Ecto neural progenitor cell (in vitro differentiated cells): ENCODE results near the gene YWHAH.

Experiments used
- DNase-seq: peaks from one replicate; pipeline ENCODE4 v3.0.0-alpha.2; 2018; ENCODE audit warnings: low spot score

YWHAH gene

DNA sequence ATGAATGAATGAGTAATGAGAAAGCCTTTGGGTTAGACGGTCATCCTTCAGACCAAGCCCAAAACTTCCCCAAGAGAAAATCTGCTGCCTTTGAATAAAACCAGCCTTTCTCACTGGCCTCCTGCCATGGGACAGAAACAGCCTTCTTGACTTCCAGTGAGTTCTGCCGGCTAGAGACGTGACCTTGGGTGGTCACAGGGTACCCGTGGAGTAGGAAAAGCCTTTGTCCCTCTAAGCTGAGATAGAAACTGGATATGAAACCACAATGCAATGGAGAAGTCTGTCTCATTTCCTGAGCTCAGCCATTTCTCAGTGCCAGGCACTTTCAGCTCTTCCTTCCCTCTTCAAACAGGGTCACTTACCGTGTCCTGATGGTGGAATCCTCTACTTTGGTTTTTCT is 21.2 kb upstream of the YWHAH start:
- no peak for DNase-seq

DNA sequence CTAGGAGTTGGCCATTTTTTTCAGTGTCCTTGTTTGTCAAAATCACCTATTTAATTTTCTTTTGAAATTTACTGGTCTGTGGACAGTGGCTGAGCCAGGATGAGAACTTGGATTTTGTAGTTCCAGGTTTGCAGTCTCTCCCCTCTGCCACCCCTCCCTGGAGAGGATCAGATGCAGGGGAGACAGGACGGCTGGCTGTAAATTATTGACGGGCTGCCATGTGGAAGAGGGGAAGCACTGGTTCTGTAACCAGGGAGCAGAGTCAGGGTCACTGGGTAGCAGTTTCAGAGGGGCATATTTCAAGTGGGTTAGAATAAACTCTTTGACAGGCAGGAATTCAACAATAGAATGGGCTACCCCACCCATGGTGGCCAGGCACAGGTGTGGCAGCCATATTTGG is 20.6 kb upstream of the YWHAH start:
- DNase-seq: no peak

DNA sequence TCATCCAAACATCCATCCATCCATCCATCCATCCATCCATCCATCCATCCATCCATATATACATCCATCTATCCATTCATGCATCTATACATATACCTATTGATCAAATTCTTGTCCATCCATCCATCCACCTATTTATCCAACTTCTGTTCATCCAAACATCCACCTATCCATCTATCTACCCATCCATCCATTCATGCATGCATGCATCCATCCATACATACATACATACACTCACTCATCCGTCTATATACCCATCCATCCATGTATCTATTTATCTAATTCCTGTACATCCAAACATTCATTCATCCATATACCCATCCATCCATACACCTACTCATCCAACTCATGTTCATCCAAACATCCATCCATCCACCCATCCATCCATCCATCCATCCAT is 19.3 kb upstream of the YWHAH start:
- no peak for DNase-seq

DNA sequence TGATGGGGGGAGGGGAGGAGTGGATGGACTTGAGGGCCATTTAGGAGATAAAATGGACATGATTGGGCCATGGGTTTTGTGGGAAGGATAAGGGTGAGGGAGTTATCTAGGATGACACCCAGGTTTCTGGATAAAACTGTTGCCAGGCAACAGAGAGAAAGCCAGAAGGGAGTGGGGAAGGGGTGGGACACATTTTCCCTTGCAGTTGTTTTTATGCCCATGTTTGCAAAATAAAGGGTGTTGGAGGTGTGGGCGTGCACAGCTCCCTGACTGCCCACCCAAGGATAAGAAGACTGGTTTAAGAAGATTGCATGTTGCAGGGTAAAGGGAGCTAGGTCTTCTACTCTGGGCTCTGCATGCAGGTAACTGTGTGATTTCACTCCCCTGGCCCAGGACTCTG is 18.3 kb upstream of the YWHAH start:
- DNase-seq: no peak

DNA sequence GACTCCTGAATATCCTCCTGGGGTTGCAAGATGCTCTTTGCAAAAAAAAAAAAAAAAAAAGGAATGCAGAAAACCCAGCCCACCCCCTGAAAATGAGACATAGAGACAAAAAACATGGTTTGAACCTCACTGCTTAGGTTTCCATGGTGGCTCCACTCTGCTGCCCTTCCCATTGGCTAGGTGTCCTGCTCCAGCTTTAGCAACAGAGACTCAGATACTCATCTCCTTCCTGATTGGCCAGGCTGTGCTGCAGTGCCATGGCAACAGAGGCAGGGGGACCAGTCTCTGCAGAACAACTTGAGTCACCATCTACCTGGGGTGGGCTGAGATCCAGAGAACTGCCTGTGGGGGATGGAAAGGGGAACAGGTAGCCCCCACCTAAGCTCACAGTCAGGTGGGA is 17.4 kb upstream of the YWHAH start:
- DNase-seq: no peak

DNA sequence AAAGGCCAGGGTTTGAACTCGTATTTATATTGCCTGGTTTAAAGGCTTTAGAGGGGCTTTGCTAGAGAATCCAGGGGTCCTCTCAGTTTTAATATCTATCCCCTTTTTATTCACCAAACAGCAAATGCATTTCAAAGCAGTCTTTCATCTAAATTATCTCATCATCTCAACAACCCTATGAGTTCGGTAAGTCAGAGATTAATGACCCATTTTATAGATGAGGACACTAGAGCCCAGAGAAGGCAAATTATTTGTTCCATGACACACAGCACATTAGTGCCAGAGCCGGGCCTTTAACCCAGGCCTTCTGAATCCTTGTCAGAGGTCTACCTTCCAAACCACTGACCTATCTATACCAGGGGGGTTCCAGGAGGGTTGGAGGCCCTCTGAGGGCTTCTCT is 16.8 kb upstream of the YWHAH start:
- no peak for DNase-seq

DNA sequence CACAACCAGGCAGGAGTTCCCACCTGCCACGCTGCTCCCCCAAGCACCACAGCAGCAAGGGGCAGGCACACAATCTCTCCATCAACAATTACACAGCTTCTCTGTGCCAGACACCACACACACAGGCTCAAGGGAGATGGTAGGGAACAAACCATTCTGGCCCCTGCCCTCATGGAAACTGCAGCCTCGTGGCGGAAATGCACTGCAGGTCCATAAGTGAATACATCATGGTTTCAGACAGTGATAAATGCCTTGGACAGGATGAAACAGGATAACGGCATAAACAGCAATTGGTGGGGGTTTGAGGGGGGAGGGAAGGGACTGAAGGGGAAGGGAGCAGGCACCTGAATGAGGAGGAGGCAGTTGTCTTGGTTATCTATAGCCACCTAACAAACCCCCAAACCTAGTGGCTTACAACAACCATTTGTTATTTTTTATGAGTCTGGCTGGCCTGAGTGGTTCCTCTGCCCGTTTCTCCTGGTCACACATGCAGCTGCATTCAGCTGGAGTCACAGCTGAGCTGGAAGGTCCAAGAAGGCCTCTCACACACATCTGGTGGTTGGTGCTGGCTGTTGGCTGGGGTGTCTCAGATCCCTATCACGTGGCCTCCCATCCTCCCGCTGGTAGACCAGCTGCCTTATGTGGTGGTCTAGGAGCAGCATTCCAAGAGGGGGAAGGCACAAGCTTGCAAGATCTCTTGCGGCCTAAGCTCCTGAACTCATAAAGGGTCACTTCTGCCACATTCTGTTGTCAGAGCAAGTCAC is 15.0 kb upstream of the YWHAH start:
- DNase-seq: no peak

DNA sequence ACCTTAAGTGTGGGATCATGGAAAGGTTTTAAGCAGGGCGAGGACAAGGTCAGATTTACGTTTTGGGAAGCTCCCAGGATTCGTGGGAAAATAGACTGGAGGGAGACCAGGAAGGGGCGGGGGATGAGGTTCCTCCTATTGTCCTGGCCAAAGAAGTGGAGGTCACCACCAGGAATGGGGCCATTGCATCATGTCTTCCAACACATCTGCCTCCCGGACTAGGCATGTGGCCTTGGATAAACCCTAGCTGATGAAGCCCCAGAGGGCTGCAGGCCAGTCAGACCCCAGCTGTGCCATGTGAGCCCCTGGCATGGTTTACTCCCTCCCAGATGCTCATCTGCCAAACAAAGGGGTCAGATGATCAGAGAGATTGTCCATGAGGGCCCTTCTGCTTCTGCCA is 11.5 kb upstream of the YWHAH start:
- no peak for DNase-seq

DNA sequence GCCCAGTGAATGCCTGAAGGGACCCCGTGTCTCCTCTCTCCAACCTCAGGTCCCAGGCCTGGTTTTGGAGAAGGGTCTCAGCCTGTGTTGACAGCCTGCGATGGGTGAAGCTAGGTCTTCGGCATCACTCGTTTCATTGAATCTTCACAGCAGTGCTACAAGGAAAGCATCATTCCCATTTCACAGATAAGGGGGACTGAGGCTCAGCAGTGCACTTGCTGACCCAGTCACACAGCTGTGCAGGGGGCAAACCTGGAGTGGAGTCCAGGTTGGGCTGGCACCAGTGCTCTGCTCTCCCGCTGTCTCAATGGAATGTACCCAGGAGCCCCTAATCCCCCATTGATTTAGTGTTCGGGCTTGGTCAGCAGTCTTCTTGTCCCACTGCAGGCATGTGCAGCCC is 10.9 kb upstream of the YWHAH start:
- DNase-seq: no peak

DNA sequence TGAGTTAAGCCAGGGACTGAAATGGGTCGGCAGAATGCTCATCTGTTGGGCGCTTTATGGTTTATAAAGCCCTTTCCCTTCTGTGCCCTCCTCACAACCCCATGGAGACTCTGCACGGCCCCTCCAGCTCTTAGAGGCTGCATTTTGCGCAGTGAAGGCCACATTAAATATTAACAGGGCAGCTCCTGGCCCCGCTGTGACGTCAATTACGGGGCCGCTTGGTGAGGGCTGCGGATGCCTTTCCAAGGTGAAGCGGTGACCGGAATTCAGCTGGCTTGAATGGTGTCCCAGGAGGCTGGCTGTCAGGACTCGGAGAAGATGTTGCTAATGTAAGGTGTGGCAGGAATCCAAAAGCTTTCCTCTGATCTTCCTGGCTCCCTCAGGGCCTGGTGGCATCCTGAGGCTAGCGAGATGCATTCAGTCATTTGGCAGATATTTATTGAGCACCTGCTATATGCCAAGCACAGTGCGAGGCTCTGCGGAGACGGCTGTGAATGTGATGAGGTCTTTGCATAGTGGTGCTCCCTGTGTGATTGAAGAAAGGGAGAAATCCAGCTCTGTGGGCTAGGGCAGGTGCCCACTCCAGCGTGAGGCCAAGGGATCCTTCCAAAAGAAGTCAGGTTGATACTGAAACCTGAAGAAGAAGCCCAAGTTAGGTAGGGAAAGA is 10.4 kb upstream of the YWHAH start:
- no peak for DNase-seq

DNA sequence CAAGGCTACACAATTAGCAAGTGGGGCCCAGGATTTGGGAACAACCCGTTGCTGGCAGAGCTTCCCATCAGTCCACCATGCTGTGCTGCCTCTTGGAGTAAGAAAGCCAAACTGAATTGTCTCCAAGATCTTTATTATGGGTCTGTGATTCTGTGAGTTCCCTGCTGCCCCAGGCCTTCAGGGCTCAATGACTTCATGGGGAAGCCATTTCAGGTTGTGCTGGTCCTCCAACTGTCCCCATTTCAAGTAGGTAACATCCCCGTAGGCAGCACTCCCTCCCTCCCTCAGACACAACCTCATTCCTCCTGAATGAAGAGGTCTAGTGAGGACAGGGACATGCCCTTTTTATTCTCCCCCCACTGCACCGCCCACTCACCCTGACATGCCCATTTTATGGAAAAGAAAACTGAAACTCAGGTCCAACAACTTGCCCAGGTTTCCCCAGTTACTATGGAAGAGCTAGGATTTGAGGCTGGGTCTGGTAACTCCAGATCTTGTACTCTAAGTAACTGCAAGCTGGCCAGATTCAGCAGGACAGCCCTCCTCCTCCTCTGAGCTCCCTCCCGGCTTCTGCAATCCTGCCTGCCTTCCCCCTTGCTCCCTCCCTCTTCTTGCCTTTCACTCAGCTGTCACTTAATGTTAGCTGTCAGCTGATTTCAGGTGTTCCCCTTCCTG is 8.2 kb upstream of the YWHAH start:
- no peak for DNase-seq

DNA sequence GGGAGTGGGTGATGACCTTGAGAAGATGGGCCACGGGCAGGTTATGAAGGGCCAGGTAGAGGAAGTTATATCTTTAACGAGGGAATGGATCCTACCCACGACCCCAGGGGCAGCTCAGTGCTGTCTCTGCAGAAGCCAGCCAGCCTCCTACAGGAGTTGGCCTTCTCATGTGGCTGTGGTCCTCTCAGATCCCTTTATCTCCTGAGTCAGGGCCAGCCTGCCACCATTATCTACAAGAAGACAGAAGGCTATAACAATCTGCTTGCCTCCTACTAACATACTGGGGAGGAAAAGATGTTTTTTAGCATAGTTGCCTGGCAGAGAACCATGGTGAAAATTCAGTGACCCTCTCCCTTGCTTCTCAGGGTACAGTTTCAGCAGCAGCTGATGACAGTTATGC is 7.0 kb upstream of the YWHAH start:
- DNase-seq: no peak

DNA sequence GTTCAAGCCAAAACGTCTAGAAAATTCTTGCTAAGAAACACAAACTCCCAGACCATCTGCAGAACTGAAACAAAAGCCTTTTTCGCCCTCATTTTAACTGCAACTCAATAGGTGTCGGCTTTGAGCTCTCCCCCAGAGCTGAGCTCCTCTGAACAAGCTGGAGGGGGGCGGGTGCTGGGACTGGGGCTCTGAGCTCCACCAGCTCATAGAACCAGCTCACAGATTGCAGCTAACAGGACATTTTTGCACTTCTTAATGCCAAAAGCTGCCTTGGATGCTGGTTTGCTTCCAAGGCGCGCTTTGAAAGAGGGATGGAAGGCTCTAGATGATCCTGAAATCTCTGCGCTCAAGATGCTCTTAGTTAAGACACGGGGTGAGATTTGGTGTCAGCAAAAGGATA is 6.0 kb upstream of the YWHAH start:
- no peak for DNase-seq

DNA sequence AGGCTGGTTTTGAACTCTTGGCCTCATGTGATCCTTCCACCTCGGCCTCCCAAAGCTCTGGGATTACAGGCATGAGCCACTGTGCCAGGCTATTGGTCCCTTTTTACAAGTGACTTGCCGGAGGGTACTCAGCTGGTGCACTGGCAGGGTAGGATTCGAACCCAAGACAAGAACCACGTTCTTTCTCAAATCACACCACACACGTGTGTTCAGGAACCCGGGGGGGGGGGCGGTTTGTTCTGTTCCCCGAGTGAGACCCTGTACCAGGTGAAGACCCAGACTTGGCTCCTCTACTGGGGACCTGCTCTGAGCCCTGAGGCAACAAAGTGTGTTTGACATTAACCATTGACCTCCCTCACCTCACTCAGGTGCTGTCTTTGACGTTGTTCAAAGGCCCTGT is 3.8 kb upstream of the YWHAH start:
- no peak for DNase-seq

DNA sequence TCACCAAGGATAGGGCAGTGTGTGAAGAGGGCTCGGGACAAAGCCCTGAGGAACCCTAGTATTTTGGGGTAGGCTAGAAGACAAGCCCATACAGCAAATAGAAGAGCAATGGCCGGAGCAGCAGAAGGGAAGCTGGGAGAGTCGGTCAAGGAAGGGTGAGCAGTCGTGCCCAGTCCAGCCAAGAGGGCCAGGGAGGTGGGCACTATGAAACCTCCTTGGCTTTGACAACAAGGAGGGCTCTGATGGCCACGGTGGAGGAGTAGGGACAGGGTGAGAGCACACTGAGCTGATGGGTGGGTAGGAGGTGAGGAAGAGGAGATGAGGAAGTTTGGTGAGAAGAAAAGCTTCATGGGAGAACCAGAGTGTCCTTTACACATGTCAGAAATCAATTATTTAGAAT is 2.2 kb upstream of the YWHAH start:
- no peak for DNase-seq

DNA sequence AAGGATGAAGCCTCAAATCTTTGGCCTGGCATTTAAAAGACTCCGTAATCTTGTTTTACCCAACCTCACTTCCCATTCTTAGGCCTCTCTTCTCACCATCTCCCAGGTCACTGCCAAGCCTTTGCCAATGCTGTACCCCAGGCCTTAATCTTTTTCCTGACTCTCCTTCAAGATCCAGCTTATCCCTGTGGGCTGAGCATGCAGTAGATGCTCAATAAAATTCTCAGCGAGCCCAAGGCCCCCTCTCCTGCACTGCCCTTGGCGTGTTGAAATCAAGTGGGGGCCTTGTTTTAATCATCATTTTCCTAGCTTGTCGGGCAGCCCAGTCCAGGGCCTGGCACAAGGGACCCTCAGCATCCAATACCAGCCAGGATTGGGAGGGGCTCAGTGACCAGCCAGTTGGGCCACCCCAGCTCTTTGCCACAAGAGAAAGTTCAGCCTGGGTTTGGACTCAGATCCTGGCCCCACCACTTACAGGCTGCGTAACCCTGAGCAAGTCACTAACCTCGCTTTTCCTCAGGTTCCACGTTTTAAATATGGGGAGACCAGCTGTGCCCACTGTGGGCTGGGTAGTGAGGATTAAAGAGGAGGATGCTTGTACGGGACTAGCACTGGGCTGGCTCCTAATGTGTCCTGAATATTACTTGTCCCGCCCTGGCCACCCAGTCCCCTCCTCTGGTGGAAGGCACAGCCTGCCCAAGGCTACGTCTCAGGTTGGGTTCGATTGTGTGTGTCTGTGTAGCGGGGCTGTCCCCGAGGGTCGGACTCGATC is 943 bp upstream of the YWHAH start:
- DNase-seq: no peak

DNA sequence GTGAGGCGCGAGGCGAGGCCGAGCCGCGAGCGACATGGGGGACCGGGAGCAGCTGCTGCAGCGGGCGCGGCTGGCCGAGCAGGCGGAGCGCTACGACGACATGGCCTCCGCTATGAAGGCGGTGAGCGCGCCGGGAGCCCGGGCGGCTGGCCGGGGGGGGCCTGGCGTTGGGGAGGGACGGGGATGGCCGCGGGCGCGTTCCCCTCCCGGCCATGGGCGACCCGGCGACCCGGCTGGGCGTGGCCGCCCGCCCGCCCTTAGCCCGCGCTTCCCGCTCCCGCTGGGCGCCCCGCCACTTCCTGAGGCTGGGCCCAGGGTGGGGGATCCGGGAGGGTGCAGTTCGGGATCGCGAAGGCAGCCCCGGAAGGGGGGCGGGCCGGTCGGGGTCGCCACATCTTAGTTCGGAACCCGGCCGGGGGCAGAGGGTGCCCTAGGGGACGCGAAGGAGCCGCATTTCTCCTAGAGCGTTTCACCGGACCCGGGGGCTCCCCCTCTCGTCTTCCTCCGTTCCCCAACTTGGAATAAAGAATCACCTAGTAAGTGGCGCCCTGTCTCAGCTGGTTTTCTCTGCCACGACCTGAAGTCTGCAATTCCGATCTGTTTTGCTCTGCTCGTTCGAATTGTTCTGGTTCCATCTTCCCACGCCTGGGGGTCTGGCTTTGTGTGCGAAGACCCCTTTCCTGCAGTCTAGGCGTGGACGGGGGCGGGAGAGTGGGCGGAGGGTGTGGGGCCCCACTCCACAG is 536 bp downstream of the YWHAH start:
- DNase-seq: no peak

DNA sequence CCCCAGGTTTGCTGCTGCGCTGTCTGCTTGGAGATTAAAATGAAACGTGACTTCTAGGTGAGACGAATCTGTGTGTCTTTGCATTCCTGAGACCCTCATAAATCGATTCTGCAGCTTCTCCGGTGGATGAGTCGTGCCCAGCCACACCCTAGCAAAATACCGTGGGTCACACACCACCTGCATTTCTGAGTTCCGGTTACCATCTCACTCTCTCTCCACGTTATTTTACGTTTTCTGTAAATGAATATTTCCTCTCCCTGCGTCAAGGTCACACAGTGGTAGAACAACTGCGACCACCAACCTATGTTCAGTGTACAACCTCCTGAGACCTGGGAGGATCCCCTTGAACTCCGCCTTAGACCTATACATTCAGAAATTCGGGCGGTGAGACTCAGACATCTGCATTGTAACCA is 1.1 kb downstream of the YWHAH start:
- DNase-seq: no peak

DNA sequence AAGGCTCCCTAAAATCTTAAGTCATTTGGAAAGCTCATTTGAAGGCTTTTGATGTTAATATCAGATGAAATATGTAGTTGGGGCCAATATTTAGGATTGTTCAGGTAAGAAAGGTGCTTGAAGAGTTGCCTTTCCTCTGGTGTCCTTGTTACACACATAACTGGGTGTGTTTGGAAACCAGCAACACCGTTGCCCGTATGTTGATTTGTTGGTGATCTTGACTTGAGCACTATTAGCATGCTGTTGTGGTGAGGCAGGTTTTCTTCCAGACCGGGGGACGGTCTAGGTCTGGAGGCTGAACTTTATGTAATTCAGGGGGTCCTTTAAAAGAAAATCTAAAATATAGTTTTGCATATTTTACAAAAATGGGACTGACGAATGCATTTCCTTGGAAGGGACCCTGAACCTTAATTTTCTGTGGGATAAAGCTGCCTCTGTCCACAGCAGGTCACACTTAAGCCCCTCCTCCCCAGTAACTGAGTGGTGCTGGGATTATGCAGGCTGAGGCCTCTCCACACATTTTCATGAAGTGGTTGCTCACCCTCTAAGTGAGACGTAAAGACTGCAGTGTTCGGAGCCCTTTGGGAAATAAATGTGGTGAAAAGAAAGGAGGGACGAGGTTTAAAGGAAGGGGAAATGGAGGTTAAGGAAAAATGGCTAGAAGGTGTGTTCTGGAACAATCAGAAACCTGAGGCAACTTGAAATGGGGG is 1.8 kb downstream of the YWHAH start:
- DNase-seq: no peak

DNA sequence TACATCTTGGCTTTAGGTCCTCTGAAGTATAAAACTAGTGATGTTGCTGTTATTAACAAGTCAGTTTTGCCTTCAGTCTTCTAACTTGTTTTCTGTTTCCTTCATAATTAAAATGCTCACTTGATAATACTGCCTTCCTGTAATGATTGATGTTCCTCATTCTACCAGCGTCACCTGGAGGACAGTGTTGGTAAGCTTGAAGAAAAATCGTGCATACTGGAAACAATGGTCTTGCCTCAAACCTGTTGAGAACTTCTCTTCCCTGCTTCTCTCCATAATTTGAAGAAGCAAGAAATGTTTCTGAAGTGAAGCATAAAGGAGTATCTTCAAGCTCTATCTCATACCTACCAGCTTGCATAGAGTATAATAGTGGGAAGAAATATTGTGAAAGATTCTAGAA is 3.0 kb downstream of the YWHAH start:
- DNase-seq: no peak

DNA sequence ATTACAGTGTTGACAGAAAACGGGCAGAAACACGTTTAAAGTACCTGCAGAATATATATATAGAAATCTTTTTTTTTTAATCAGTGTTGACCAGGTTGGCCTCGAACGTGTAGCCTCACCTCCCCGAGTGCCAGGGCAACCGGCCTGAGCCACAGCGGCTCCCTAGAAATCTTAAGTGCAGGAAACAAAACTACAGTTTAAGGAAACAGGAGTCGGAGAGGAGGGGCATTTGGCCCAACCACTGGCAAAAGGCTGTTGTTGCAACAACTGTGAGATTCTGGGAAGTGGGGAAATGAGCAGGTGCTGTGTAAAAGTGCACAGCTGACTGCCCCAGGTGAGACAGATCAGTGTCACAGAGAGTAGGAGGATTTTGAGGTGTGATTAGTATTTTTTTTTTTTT is 3.7 kb downstream of the YWHAH start:
- no peak for DNase-seq
